Lung (tissue), 12 donors: ENCODE results near the gene GTPBP1. TPM values are rescaled to one million over a fixed set of nuclear protein-coding genes. Genes with fewer than 3 reads are reported as not detected.

ENCODE experiments used
- ATAC-seq: fragments of 200-7000 bp; cut with Tn5 transposase; one replicate; pipeline ENCODE4 v1.9.1; 2020; ENCODE audit warnings: moderate number of reproducible peaks; ENCODE audit not compliant: insufficient read depth, low FRiP score
- DNase-seq, 3 donors: peaks; one replicate each; pipeline ENCODE4 v3.0.0-alpha.2; 2013 to 2017
- H3K27ac ChIP-seq, 2 donors: one replicate each; pipeline ENCODE4 v1.5.1; 2013; ENCODE audit warnings: mild to moderate bottlenecking in 2 of 2, moderate library complexity in 2 of 2, control low read depth in 1 of 2, inconsistent platforms in 1 of 2, low read depth in 1 of 2, low read length in 1 of 2
- H3K27me3 ChIP-seq, 3 donors: one replicate each; pipeline ENCODE4 v1.5.1; 2013; ENCODE audit warnings: low read length in 2 of 3; ENCODE audit not compliant: control insufficient read depth in 3 of 3, insufficient read depth in 3 of 3
- H3K36me3 ChIP-seq, 4 donors: one replicate each; pipeline ENCODE4 v1.5.1; 2013; ENCODE audit warnings: low read length in 4 of 4, mild to moderate bottlenecking in 1 of 4, moderate library complexity in 1 of 4; ENCODE audit not compliant: control insufficient read depth in 4 of 4, insufficient read depth in 4 of 4
- H3K4me1 ChIP-seq, 5 donors: one replicate each; pipeline ENCODE4 v1.5.1; 2013; ENCODE audit warnings: low read length in 5 of 5, mild to moderate bottlenecking in 2 of 5, moderate library complexity in 1 of 5; ENCODE audit not compliant: control insufficient read depth in 5 of 5, insufficient read depth in 5 of 5
- H3K4me3 ChIP-seq: one replicate; pipeline ENCODE4 v1.5.1; 2013; ENCODE audit warnings: mild to moderate bottlenecking, control low read depth, moderate library complexity
- H3K9ac ChIP-seq, 2 donors: one replicate each; pipeline ENCODE4 v1.5.1; 2013; ENCODE audit warnings: low read length in 2 of 2, control low read depth in 1 of 2; ENCODE audit not compliant: insufficient read depth in 1 of 2
- H3K9me3 ChIP-seq, 4 donors: one replicate each; pipeline ENCODE4 v1.5.1; 2013; ENCODE audit warnings: low read length in 3 of 4, mild to moderate bottlenecking in 1 of 4, moderate library complexity in 1 of 4; ENCODE audit not compliant: control insufficient read depth in 4 of 4, insufficient read depth in 3 of 4
- WGBS, 2 donors: extraction: QIAGEN DNeasy Blood & Tissue Kit; methylation state at CpG; one replicate each; pipeline ENCODE4 v1.1.7; 2013; 5-methylcytosine and 5-hydroxymethylcytosine counted together
- polyA plus RNA-seq, 2 donors: library from polyadenylated mRNA; stranded (reverse); fragments of 200-250 nt; gene quantifications; one replicate each; pipeline ENCODE4 v1.2.1, GENCODE V29; 2013
- total RNA-seq, 2 donors: library from RNA; depleted of rRNA in 1 of 2; stranded (reverse); fragments of >200 nt in 1 of 2; gene quantifications; one replicate each; pipeline ENCODE4 v1.2.1, GENCODE V29; 2014 to 2021
- TF ChIP-seq, protein P1 (sequence below): IDR thresholded peaks from 2 replicates; pipeline ENCODE4 v1.5.1; 2012; ENCODE audit warnings: mild to moderate bottlenecking; ENCODE audit errors: control extremely low read depth, extremely low read depth
- donor health status: control.
- donor health status: control.
- donor health status: Bipolar disorder and iron deficiency.
- donor health status: healthy.
- donor health status: DM: yes; HTN: yes; CAD: no.

GTPBP1 gene
- total and polyA plus RNA-seq, 4 donors, result 24.1 to 69.1 (median 48.8) TPM

DNA sequence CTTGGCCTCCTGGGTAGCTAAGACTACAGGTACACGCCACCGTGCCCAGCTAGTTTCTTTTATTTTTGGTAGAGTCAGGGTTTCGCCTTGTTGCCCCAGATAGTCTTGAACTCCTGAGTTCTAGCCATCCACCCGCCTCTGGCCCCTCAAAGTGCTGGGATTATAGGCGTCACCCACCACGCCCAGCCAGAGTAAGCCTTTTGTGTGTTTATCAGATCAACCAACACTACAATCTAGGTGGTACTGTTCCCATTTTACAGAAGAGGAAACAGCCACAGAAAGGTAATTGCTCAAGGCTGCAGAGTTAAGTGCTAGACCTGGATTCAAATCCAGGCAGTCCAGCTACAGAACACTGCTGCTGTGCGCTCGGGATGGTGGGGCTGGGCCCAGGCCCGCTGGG lies 20.8 kb upstream of the GTPBP1 start:
- Histone ChIP-seq H3K9ac (no peak overlapping the region), H3K36me3 (peaks cover 22 to 44% (median 36%) of the 10 kb centered on the region in 4 donors), H3K4me3 (no peak overlapping the region), H3K9me3 (no peaks in the 10 kb centered on the region), H3K4me1 (peaks cover 0 to 7% (median 4%) of the 10 kb centered on the region in 5 donors), H3K27me3 (no peaks in the 10 kb centered on the region), H3K27ac (no peak overlapping the region)
- no peak for DNase-seq
- TF ChIP-seq, protein P1, sequence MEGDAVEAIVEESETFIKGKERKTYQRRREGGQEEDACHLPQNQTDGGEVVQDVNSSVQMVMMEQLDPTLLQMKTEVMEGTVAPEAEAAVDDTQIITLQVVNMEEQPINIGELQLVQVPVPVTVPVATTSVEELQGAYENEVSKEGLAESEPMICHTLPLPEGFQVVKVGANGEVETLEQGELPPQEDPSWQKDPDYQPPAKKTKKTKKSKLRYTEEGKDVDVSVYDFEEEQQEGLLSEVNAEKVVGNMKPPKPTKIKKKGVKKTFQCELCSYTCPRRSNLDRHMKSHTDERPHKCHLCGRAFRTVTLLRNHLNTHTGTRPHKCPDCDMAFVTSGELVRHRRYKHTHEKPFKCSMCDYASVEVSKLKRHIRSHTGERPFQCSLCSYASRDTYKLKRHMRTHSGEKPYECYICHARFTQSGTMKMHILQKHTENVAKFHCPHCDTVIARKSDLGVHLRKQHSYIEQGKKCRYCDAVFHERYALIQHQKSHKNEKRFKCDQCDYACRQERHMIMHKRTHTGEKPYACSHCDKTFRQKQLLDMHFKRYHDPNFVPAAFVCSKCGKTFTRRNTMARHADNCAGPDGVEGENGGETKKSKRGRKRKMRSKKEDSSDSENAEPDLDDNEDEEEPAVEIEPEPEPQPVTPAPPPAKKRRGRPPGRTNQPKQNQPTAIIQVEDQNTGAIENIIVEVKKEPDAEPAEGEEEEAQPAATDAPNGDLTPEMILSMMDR, result no peak
- ATAC-seq, result no peak
- 95 to 97% methylated on average over 9 of the region's 9 CpGs for WGBS, 2 donors

DNA sequence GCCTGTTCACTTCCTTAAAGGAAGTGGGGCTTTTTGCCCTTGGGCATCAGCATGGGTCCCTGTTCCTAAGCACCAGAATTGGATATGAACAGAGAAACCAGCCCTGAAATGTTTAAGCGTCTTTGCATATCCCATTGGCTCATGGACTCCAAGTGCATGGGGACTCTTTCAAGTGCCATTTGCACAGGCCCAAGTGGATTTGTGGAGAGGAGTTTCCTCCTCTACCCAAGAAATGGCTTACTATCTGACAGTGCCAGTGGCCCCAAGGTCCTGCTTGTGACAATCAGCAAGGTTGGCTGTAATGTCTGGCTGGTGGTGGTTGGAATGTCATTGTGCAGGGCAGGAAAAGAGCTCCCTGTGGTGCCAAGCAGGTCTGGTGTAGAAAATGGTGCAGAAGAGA lies 20.0 kb upstream of the GTPBP1 start:
- no peak overlapping the region for H3K9ac ChIP-seq
- no peak overlapping the region for H3K4me3 ChIP-seq
- no peak overlapping the region for H3K27ac ChIP-seq
- H3K9me3 ChIP-seq, result no peaks in the 10 kb centered on the region
- WGBS, 2 donors, result 86 to 96% methylated on average over 1 of the region's 1 CpG
- peaks cover 0 to 7% (median 4%) of the 10 kb centered on the region in 5 donors for H3K4me1 ChIP-seq
- TF ChIP-seq, protein P1, result no peak
- DNase-seq (no peak), ATAC-seq (no peak)
- no peaks in the 10 kb centered on the region for H3K27me3 ChIP-seq
- H3K36me3 ChIP-seq, result peaks cover 22 to 44% (median 36%) of the 10 kb centered on the region in 4 donors

DNA sequence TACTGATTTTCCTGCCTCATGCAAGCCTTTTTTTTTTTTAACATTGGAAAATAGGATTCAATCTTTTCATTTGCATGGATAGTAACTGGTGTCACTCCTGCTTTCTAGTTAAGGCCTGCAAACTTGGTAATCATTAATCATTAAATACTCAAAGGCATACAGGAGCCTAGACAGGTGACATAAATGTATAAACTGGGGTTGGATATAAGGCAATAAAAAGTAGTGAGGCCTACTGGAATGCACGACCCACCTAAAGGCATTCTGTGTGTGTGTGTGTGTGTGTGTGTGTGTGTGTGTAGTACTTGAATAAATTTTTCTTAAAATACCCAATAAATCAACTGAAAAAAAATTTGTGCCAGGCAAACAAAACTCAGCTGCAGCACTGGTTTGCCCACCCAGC lies 16.1 kb upstream of the GTPBP1 start:
- DNase-seq, result no peak

More for the DNA sequence above, 16.1 kb upstream of the GTPBP1 start:
- no peak for ATAC-seq
- 65 to 96% methylated on average over 1 of the region's 1 CpG for WGBS, 2 donors
- TF ChIP-seq, protein P1, result no peak
- Histone ChIP-seq H3K4me3 (no peak overlapping the region), H3K27ac (no peak overlapping the region), H3K9ac (no peak overlapping the region), H3K36me3 (peaks cover 11 to 44% (median 29%) of the 10 kb centered on the region in 4 donors), H3K9me3 (no peaks in the 10 kb centered on the region), H3K27me3 (no peaks in the 10 kb centered on the region), H3K4me1 (peaks cover 0 to 4% (median 0%) of the 10 kb centered on the region in 5 donors)
